GM19372 (cell line): ENCODE results near the gene PPIP5K2.
"Not testable (repeated sequence)": the region's sequence is repeated elsewhere in the genome, so short reads cannot be mapped to it uniquely, and the experiment has no call there.

ENCODE experiments used
- ATAC-seq: cut with Tn5 transposase; IDR thresholded peaks from one replicate; pipeline ENCODE4 v1.9.1; 2021; ENCODE audit warnings: mild to moderate bottlenecking, low read depth, moderate library complexity; ENCODE audit not compliant: unreplicated experiment

The PPIP5K2 gene

DNA sequence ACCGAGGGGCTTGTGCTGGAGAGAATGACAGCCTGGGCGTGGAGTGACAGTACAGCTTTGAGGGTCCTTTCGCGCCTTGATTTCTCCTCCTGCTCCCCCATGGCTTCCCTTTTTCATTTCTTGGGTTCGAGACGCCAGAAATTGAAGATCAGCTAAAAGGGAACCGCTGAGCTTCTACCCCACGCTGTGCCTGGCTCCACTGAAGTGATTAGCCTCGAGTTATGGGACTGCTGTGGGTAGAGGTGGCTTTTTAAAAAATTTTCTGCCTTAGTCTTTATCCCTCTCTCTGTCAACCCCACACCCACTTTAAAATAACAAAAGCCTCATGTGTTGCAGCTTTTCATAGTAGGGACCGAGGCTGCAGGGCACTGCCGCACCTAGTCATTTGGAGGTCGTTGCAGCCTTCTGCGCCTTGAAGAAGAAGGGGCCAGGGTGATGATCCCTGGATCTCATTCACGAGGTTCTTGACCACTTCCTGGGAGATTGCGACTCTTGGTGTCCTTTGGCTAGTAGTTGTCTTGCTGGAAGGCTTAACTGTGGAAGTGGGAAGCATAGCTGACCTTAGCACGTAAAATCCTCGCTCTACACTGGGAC is 603 bp downstream of the PPIP5K2 start:
- ATAC-seq: no peak

DNA sequence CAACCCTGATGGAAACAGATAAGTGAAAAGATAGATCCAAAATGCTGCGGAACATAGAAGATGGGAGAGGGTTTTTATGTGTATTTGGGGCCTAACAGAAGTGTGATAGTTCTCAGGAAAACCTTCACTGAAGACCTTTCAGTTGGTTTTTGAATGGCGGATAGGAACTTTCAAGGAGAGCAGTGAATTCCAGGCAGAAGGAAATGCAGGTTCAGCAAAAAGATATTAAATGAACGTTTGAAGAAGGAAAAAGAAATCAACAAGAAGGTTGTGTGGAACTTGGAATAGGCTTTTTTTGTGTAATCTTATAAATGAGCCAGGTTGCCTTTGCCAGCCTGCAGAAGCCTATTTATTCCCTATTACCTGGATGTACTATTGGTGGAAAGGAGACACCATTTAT is 2.1 kb downstream of the PPIP5K2 start:
- no peak for ATAC-seq

GRCh38 chr5:103126557-103126956 is 6.5 kb downstream of the PPIP5K2 start:
- ATAC-seq: no peak

- ATAC-seq: no peak
These were observed 7.3 kb downstream of the PPIP5K2 start for GRCh38 chr5:103127292-103127817.

GRCh38 chr5:103128202-103128601 is 8.1 kb downstream of the PPIP5K2 start:
- ATAC-seq: no peak

- no peak for ATAC-seq
These were observed 12.6 kb downstream of the PPIP5K2 start for GRCh38 chr5:103132684-103133083.

GRCh38 chr5:103133231-103133630 is 13.1 kb downstream of the PPIP5K2 start:
- no peak for ATAC-seq

DNA sequence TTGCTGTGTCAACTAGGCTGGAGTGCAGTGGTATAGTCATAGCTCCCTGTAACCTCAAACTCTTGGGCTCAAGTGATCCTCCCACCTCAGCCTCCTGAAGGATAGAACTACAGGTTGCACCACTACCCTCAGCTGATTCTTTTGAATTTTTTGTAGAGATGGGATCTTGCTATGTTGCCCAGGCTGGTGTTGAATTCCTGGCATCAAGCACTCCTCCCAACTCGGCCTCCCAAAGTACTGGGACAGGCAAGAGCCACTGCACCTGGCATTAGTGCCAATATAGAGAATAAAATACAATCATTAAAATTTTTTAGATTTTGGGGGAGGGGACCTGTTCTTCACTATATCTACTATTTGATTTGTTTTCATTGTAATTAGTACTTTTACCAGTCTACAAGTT is 15.4 kb downstream of the PPIP5K2 start:
- ATAC-seq: no peak

GRCh38 chr5:103138202-103138690 is 18.1 kb downstream of the PPIP5K2 start:
- ATAC-seq: no peak

DNA sequence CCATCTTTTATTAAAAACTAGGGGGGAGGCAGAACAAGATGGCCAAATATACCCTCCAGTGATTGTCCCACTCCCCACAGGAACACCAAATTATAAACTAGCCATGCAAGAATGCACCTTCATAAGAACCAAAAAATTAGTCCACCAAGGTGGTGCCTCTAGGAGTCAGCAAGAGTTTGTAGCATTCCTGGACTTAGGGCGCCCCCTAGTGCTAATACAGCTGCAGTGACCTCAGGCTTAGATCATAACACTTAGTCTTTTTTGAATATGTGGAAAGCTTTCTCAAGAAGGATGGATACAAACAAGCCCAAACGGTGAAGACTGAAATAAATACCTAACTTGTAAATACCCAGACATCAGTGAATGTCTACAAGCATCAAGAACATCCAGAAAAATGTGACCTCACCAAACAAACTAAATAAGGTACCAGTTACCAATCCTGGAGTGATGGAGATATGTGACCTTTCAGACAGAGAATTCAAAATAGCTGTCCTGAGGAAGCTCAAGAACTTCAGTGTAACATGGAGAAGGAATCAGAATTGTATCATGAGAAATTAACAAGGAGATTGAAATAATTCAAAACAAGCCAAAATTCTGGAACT is 19.3 kb downstream of the PPIP5K2 start:
- peak; percentile 98 for ATAC-seq

GRCh38 chr5:103142132-103142531 is 22.0 kb downstream of the PPIP5K2 start:
- not testable (repeated sequence) for ATAC-seq

DNA sequence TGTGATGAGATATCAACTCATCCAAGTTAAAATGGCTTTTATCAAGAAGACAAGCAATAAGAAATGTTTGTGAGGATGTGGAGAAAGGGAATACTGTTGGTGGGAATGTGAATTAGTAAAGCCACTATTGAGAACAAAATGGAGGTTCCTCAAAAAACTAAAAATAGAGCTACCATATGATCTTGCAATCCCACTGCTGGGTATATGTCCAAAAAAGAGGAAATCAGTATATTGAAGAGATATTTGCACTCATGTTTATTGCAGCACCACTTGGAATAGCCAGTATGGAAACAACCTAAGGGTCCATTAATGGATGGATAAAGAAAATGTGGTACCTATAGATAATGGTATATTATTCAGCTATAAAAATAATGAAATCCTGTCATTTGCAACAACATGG is 25.1 kb downstream of the PPIP5K2 start:
- ATAC-seq: no peak

GRCh38 chr5:103148213-103148612 is 28.1 kb downstream of the PPIP5K2 start:
- ATAC-seq: no peak

GRCh38 chr5:103151156-103151555 is 31.1 kb downstream of the PPIP5K2 start:
- no peak for ATAC-seq

DNA sequence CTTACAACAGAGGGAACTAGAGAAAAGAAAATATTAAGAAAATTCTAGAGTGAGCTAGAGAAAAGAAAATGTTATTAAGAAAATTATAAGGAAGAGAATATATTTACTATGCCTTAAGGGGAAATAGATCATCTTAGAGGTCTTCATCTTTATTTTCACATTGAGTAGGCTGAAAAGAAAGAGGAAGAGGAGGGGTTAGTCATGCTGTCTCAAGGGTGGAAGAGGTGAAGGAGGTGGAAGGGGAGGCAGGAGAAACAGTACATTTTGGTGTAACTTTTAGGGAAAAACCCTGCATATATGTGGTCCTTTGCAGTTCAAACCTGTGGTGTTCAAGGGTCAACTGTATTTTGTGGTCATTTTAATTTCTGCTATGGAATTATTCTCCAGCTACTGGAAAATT is 46.6 kb downstream of the PPIP5K2 start:
- no peak for ATAC-seq

- no peak for ATAC-seq
These were observed 54.0 kb downstream of the PPIP5K2 start for GRCh38 chr5:103174147-103174546.

DNA sequence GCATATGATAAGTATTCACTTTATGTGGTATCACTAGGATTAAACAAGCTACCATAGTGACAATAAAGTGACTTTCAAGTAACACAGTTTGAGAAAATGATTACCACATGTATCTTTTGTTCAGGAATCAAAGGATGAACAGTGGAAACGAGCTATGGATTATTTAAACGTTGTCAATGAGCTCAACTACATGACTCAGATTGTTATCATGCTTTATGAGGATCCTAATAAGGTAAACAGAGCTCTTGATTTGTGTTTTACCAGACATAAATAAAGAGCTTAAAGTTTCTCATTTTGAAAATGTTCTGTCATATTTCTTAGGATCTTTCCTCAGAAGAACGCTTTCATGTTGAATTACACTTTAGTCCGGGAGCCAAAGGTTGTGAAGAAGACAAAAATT is 57.4 kb downstream of the PPIP5K2 start:
- ATAC-seq: no peak

DNA sequence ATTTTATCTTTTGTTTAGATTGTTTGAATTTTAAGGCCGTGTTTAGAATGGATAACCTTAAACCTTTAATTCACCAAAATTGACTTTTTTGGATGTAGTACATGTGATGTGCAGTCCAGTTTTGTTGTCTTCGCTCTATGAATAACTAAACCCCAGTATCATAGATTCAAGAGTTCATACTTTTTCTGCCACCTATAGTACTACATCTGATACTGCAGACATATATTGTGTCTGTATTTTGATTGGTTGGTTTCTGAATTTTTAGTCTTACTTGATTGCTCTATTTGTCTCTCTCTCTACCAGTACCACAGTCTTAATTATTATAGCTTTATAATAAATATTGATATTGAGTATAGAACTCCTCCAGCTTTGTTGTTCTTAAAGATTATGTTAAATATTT is 58.1 kb downstream of the PPIP5K2 start:
- no peak for ATAC-seq

- no peak for ATAC-seq
These were observed 66.1 kb downstream of the PPIP5K2 start for GRCh38 chr5:103186152-103186551.

- no peak for ATAC-seq
These were observed 68.3 kb downstream of the PPIP5K2 start for GRCh38 chr5:103188436-103188835.

- no peak for ATAC-seq
These were observed 83.1 kb downstream of the PPIP5K2 start for GRCh38 chr5:103203226-103203625.

DNA sequence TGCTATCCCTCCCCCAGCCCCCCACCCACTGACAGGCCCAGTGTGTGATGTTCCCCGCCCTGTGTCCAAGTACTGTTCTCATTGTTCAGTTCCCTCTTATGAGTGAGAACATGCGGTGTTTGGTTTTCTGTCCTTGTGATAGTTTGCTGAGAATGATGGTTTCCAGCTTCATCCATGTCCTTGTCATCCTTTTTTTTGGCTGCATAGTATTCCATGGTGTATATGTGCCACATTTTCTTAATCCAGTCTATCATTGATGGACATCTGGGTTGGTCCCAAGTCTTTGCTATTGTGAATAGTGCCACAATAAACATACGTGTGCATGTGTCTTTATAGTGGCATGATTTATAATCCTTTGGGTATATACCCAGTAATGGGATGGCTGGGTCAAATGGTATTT is 84.9 kb downstream of the PPIP5K2 start:
- ATAC-seq: not testable (repeated sequence)
